Erythroblast (primary cell): ENCODE results near the gene POU6F2.

ENCODE experiments used
- GATA1 ChIP-seq: IDR thresholded peaks from 2 replicates; pipeline ENCODE4 v1.6.1; 2011; ENCODE audit warnings: low read depth, mild to moderate bottlenecking, control low read depth, low read length, moderate library complexity
- POLR2A ChIP-seq: IDR thresholded peaks from 2 replicates; pipeline ENCODE4 v1.6.1; 2011; ENCODE audit warnings: mild to moderate bottlenecking, low read length

- TF ChIP-seq POLR2A (no peak), GATA1 (no peak)
Measured at GRCh38 chr7:39084349-39084748, 106.6 kb downstream of the POU6F2 start.
